Measurements from ENCODE around the gene SNX17. TPM values are rescaled to one million over a fixed set of nuclear protein-coding genes. Genes with fewer than 3 reads are reported as not detected.

The SNX17 gene, protein sequence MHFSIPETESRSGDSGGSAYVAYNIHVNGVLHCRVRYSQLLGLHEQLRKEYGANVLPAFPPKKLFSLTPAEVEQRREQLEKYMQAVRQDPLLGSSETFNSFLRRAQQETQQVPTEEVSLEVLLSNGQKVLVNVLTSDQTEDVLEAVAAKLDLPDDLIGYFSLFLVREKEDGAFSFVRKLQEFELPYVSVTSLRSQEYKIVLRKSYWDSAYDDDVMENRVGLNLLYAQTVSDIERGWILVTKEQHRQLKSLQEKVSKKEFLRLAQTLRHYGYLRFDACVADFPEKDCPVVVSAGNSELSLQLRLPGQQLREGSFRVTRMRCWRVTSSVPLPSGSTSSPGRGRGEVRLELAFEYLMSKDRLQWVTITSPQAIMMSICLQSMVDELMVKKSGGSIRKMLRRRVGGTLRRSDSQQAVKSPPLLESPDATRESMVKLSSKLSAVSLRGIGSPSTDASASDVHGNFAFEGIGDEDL
- 100 to 1,000 TPM in 2 of 8 experiments, 10 to 100 TPM in 6; 46.1 to 142 (median 83.7) TPM for total RNA-seq

DNA sequence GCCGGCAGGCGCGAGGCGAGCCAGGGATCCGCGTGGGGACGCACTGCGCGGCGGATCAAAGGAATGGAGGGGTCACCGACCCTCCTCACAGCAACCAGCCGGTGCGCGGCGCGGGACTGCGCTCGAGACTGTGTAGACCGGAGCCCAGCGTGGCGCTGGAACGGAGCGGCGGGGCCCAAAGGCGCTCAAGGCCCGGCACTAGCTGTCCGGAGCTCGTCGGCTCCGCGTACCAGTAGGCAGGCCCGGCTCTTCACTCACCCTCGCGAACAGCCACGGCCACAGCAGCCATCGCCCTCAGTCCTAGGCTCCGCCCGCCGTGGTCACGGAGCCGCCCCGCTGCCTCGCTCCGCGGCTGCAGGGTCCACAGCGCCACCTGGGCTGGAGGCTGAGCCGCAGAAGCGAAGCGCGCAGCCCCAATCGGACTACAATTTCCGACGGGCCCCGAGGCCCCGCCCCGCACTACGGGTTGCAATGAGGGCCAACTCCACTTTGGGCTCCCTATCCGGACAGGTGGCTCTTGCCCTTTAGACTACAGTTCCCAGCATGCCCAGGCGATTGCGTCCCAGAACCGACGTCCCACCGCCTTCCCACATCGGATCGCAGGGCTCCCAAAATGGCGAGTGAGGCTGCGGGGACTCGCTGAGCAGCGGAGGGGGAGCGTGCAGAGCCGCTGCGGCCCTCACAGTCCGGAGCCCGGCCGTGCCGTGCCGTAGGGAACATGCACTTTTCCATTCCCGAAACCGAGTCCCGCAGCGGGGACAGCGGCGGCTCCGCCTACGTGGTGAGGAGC lies at the start of gene SNX17, which contains the start of gene EIF2B4:
SNX17 (plus strand) TSS at position 591 of the 790 bp plus-strand sequence; CDS start at position 719, 128 bp downstream.
EIF2B4 (minus strand) TSS at position 313 of the 790 bp plus-strand sequence; CDS start at position 289, 24 bp downstream.
- Histone ChIP-seq H3K4me3 (peak within 1 kb of the TSS; percentile 62 to 90 (median 86)), H3K4me1 (replicated peaks in 1 of 2) (peaks cover 13 to 14% of the 10 kb centered on the region in 2 donors), H3K27ac (peak within 1 kb of the TSS; percentile 80 to 93)
- 0 to 2% (median 0%) methylated on average over 2 to 16 of the region's 85 CpGs; no CpG with 5 or more reads in 5 of the 10 experiments for WGBS, 10 experiments
- in situ Hi-C loops (cut with MboI; ENCODE audit: low pct_unique_long_range_greater_than_20kb in 2 of 9, low sequenced_read_pairs in 9 of 9, unreplicated experiment in 9 of 9) = no loop called here
- ATAC-seq (replicated peaks in 6 of 8) = peak; percentile 78 to 96 (median 95)

DNA sequence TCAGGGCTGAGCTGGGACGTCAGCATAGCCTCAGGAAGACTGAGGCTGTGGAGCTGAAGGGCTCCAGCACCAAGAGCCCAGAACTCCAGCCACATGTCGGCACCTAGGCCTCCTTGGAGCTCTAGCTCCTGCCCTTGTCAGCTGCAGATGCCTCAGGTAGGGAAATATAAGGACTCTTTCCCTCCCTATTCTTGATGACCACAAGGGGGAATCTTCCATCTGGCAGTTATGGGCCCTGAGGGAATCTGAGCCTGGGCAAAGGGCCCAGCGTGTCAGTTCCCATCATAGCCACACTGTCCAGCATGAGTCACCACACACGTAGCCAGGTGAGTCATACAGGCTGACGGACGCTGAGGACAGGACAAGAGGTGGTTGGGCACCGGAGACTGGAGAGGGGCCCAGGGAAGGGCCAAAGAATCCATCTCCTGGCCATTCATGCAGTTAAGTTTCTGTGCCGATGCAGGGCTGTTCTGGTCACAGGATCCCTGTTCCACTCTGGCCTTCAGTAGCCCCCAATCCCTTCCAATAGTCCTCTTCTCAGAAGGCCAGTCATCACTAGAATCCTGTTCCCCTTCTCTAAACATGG lies 49.4 kb upstream of the SNX17 start:
- peak; percentile 63 to 81 (median 76) for ATAC-seq (replicated peaks in 6 of 8)
- 21 to 100% (median 57%) methylated on average over 1 to 5 of the region's 8 CpGs; no CpG with 5 or more reads in 4 of the 10 experiments for WGBS, 10 experiments
- peaks cover 13 to 14% of the 10 kb centered on the region in 2 donors for H3K4me1 ChIP-seq (replicated peaks in 1 of 2)
- in situ Hi-C loops (cut with MboI; ENCODE audit: low pct_unique_long_range_greater_than_20kb in 2 of 9, low sequenced_read_pairs in 9 of 9, unreplicated experiment in 9 of 9) = no loop called here
- H3K4me3 ChIP-seq = peak overlapping the region in 1 of 5 donors; percentile 12
- H3K27ac ChIP-seq = peak overlapping the region in 1 of 2 donors; percentile 57

GRCh38 chr2:27322301-27322765 lies 48.1 kb upstream of the SNX17 start:
- H3K27ac ChIP-seq = peak overlapping the region; percentile 98 to 99
- in situ Hi-C loops (cut with MboI; ENCODE audit: low pct_unique_long_range_greater_than_20kb in 2 of 9, low sequenced_read_pairs in 9 of 9, unreplicated experiment in 9 of 9) = no loop called here
- H3K4me1 ChIP-seq (replicated peaks in 1 of 2) = peaks cover 13 to 14% of the 10 kb centered on the region in 2 donors
- 0 to 33% (median 0%) methylated on average over 1 to 2 of the region's 10 CpGs; no CpG with 5 or more reads in 7 of the 10 experiments for WGBS, 10 experiments
- peak overlapping the region; percentile 49 to 96 (median 62) for H3K4me3 ChIP-seq
- ATAC-seq (replicated peaks in 6 of 8) = peak; percentile 0 to 9 (median 4)

GRCh38 chr2:27322766-27323595 lies 47.4 kb upstream of the SNX17 start, which contains the start of gene MPV17:
MPV17 (minus strand) TSS chr2:27323097; CDS start chr2:27322517, 580 bp downstream.
- peak within 1 kb of the TSS; percentile 98 to 99 for H3K27ac ChIP-seq
- 0 to 5% (median 1%) methylated on average over 3 to 24 of the region's 39 CpGs; no CpG with 5 or more reads in 3 of the 10 experiments for WGBS, 10 experiments

DNA sequence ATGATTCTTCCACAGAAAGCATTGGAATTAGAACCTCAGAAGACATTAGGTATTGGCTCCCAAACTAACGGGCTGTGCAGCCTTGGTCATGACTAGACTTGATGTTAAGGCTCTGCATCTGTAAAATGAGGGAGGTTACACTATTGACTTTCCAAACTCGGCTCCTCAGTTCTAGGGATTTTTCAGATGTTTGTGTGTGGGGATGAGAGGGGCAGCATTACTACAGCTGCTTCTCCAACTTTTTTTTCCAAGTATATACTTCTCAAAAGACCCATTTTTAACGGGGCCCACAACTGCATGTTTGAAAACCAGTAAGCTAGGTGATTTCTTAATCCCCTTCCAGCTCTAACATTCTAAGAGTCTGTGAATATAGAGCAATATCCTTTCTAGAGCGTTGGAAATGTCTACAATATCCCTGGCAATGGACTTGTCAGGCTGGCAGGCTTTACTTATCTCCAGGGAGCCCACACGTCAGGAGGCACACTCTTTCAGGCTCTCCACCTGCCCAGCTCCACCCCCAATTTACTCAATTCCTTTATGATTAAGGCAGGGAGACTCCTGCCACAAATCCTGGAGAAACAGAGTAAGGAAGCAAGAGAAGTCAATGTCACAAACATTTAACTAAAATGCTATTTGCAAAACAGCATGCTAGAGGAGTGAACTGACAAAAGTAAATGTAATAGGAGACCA lies 46.7 kb upstream of the SNX17 start:
- peaks cover 13 to 14% of the 10 kb centered on the region in 2 donors for H3K4me1 ChIP-seq (replicated peaks in 1 of 2)
- H3K27ac ChIP-seq = peak overlapping the region; percentile 98 to 99
- WGBS, 10 experiments = 0 to 50% (median 13%) methylated on average over 1 to 4 of the region's 5 CpGs; no CpG with 5 or more reads in 2 of the 10 experiments
- peak in 2 of 8 experiments; percentile 2 to 6 for ATAC-seq (replicated peaks in 6 of 8)
- in situ Hi-C loops (cut with MboI; ENCODE audit: low pct_unique_long_range_greater_than_20kb in 2 of 9, low sequenced_read_pairs in 9 of 9, unreplicated experiment in 9 of 9) = no loop called here
- peak overlapping the region; percentile 49 to 96 (median 62) for H3K4me3 ChIP-seq

More at GRCh38 chr2:27322766-27323595, 47.4 kb upstream of the SNX17 start, which contains the start of gene MPV17:
- Histone ChIP-seq H3K4me3 (peak within 1 kb of the TSS; percentile 49 to 96 (median 62)), H3K4me1 (replicated peaks in 1 of 2) (peaks cover 13 to 14% of the 10 kb centered on the region in 2 donors)
- in situ Hi-C loops (cut with MboI; ENCODE audit: low pct_unique_long_range_greater_than_20kb in 2 of 9, low sequenced_read_pairs in 9 of 9, unreplicated experiment in 9 of 9) = no loop called here
- peak; percentile 74 to 95 (median 83) for ATAC-seq (replicated peaks in 6 of 8)

DNA sequence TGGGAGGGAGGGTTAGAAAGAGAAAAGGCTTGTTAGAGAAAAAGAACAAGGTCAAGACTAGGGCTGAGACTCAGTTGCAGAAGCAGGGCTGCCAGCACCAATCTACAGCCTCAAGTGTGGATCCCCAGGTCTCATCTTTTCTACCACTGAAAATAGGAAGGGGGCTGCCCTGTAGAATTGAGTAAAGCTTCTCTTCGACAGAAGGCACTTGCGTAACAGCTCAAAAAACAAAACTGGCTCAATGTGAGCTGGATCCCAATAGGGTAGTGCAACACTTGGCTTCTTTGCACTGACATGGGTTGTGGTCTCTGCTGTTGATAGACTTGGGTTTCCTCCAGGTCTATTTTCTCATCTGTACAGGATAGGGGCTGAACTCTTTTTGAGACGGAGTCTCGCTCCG lies 45.7 kb upstream of the SNX17 start:
- no peak for ATAC-seq (replicated peaks in 6 of 8)
- 87 to 100% (median 99%) methylated on average over 2 to 5 of the region's 5 CpGs; no CpG with 5 or more reads in 4 of the 10 experiments for WGBS, 10 experiments

DNA sequence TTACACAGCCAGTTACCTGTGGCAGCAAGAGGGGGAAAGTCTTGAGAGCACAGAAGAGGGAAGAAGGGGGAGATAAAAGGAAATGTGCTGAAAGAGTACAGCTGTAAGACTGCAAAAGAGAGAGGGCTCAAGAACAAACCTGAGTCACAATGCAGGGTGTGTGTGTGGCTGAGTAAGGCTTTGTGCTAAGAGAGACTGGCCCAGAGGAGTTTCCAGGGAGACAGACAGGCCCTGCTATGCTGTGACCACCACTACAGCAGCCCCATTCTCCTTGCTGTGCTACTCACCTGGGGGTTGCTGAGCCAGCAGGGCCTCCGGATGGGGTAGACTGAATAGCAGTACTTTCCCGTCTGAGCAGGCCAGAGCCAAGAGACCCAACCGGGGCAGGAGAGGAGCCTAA lies 35.1 kb upstream of the SNX17 start:
- 100% methylated on average over 1 of the region's 3 CpGs; no CpG with 5 or more reads in 6 of the 10 experiments for WGBS, 10 experiments
- Histone ChIP-seq H3K27ac (no peak overlapping the region), H3K4me3 (no peak overlapping the region), H3K4me1 (replicated peaks in 1 of 2) (no peaks in the 10 kb centered on the region)
- ATAC-seq (replicated peaks in 6 of 8) = peak in 3 of 8 experiments; percentile 65 to 100 (median 93)
- in situ Hi-C loops (cut with MboI; ENCODE audit: low pct_unique_long_range_greater_than_20kb in 2 of 9, low sequenced_read_pairs in 9 of 9, unreplicated experiment in 9 of 9) = no loop called here

More for the DNA sequence above, 45.7 kb upstream of the SNX17 start:
- in situ Hi-C loops (cut with MboI; ENCODE audit: low pct_unique_long_range_greater_than_20kb in 2 of 9, low sequenced_read_pairs in 9 of 9, unreplicated experiment in 9 of 9) = no loop called here
- no peak overlapping the region for H3K27ac ChIP-seq
- H3K4me1 ChIP-seq (replicated peaks in 1 of 2) = peaks cover 13 to 14% of the 10 kb centered on the region in 2 donors
- no peak overlapping the region for H3K4me3 ChIP-seq

- no peak for ATAC-seq (replicated peaks in 6 of 8)
- H3K4me3 ChIP-seq = no peak overlapping the region
- no peaks in the 10 kb centered on the region for H3K4me1 ChIP-seq (replicated peaks in 1 of 2)
- 81 to 100% (median 92%) methylated on average over 1 to 5 of the region's 7 CpGs; no CpG with 5 or more reads in 4 of the 10 experiments for WGBS, 10 experiments
- in situ Hi-C loops (cut with MboI; ENCODE audit: low pct_unique_long_range_greater_than_20kb in 2 of 9, low sequenced_read_pairs in 9 of 9, unreplicated experiment in 9 of 9) = no loop called here
- no peak overlapping the region for H3K27ac ChIP-seq
Measured at GRCh38 chr2:27336173-27336572, 34.2 kb upstream of the SNX17 start.

- ATAC-seq (replicated peaks in 6 of 8) = peak in 2 of 8 experiments; percentile 68 to 85
- Histone ChIP-seq H3K27ac (no peak overlapping the region), H3K4me1 (replicated peaks in 1 of 2) (no peaks in the 10 kb centered on the region), H3K4me3 (no peak overlapping the region)
- in situ Hi-C loops (cut with MboI; ENCODE audit: low pct_unique_long_range_greater_than_20kb in 2 of 9, low sequenced_read_pairs in 9 of 9, unreplicated experiment in 9 of 9) = no loop called here
- 83 to 100% methylated on average over 1 of the region's 2 CpGs; no CpG with 5 or more reads in 8 of the 10 experiments for WGBS, 10 experiments
Measured at GRCh38 chr2:27347641-27348040, 22.8 kb upstream of the SNX17 start.

- H3K4me1 ChIP-seq (replicated peaks in 1 of 2) = peaks cover 2% of the 10 kb centered on the region in 2 donors
- H3K4me3 ChIP-seq = no peak overlapping the region
- ATAC-seq (replicated peaks in 6 of 8) = no peak
- WGBS, 10 experiments = 69 to 100% (median 91%) methylated on average over 1 to 6 of the region's 7 CpGs
- in situ Hi-C loops (cut with MboI; ENCODE audit: low pct_unique_long_range_greater_than_20kb in 2 of 9, low sequenced_read_pairs in 9 of 9, unreplicated experiment in 9 of 9) = no loop called here
- H3K27ac ChIP-seq = no peak overlapping the region
Measured at GRCh38 chr2:27350106-27350693, 20.2 kb upstream of the SNX17 start.
